GM23338 (cell line): ENCODE measurements around the gene CD84. TPM values are rescaled to one million over a fixed set of nuclear protein-coding genes. Genes with fewer than 3 reads are reported as not detected.

Source experiments
- ATAC-seq: fragments of 200-7000 bp; cut with Tn5 transposase; 3 replicates; pipeline ENCODE4 v1.9.1; 2020
- DNase-seq: peaks from one replicate; pipeline ENCODE4 v3.0.0-alpha.2; 2015; ENCODE audit warnings: low spot score
- H2AFZ ChIP-seq: fragments of 200-600 bp; sonication (generic); 2 replicates; pipeline ENCODE4 v1.8.0; 2016; ENCODE audit warnings: antibody characterized with exemption, mild to moderate bottlenecking, moderate library complexity
- H3F3A ChIP-seq: fragments of 200-600 bp; sonication (generic); replicated peaks from 2 replicates; pipeline ENCODE4 v1.8.0; 2017; ENCODE audit warnings: antibody characterized with exemption, mixed run types, low read depth
- H3K27ac ChIP-seq: fragments of 200-600 bp; sonication (generic); 2 replicates; pipeline ENCODE4 v1.6.1; 2016; ENCODE audit warnings: low read depth
- H3K27me3 ChIP-seq: fragments of 200-600 bp; sonication (generic); 2 replicates; pipeline ENCODE4 v1.8.0; 2016; ENCODE audit warnings: mild to moderate bottlenecking, mixed run types, moderate library complexity; ENCODE audit not compliant: insufficient read depth
- H3K36me3 ChIP-seq: fragments of 200-600 bp; sonication (generic); 2 replicates; pipeline ENCODE4 v1.8.0; 2016; ENCODE audit warnings: mild to moderate bottlenecking; ENCODE audit not compliant: insufficient read depth
- H3K4me1 ChIP-seq: fragments of 200-600 bp; sonication (generic); 2 replicates; pipeline ENCODE4 v1.8.0; 2016; ENCODE audit warnings: mild to moderate bottlenecking, moderate library complexity; ENCODE audit not compliant: insufficient read depth
- H3K4me2 ChIP-seq: fragments of 200-600 bp; sonication (generic); 2 replicates; pipeline ENCODE4 v1.7.1; 2017; ENCODE audit warnings: mixed run types
- H3K4me3 ChIP-seq: fragments of 200-600 bp; sonication (generic); 2 replicates; pipeline ENCODE4 v1.6.1; 2016; ENCODE audit warnings: mixed run types
- H3K79me2 ChIP-seq: fragments of 200-600 bp; sonication (generic); replicated peaks from 2 replicates; pipeline ENCODE4 v1.8.0; 2017; ENCODE audit warnings: mild to moderate bottlenecking; ENCODE audit not compliant: insufficient read depth
- H3K9me2 ChIP-seq: fragments of 200-600 bp; sonication (generic); 2 replicates; pipeline ENCODE4 v1.8.0; 2017; ENCODE audit not compliant: insufficient read depth
- H4K20me1 ChIP-seq: fragments of 200-600 bp; sonication (generic); replicated peaks from 2 replicates; pipeline ENCODE4 v1.8.0; 2017; ENCODE audit warnings: mild to moderate bottlenecking; ENCODE audit not compliant: insufficient read depth
- H3K27ac Mint-ChIP-seq: 2 replicates; pipeline ENCODE4 v1.8.0; 2020; ENCODE audit warnings: inconsistent platforms, mild to moderate bottlenecking, moderate library complexity, mixed read lengths
- H3K27me3 Mint-ChIP-seq: 3 replicates; pipeline ENCODE4 v1.8.0; 2022; ENCODE audit warnings: low read depth, mild to moderate bottlenecking, moderate library complexity, mixed read lengths, inconsistent platforms; ENCODE audit not compliant: insufficient read depth, poor library complexity
- H3K36me3 Mint-ChIP-seq: 3 replicates; pipeline ENCODE4 v1.8.0; 2021; ENCODE audit warnings: low read depth, mild to moderate bottlenecking, inconsistent platforms, moderate library complexity, mixed read lengths
- H3K4me1 Mint-ChIP-seq: 3 replicates; pipeline ENCODE4 v1.8.0; 2020; ENCODE audit warnings: mild to moderate bottlenecking, inconsistent platforms, mixed read lengths
- H3K4me3 Mint-ChIP-seq: 3 replicates; pipeline ENCODE4 v1.8.0; 2021; ENCODE audit warnings: moderate library complexity, mild to moderate bottlenecking, inconsistent platforms, mixed read lengths
- H3K9me3 Mint-ChIP-seq: 3 replicates; pipeline ENCODE4 v1.8.0; 2020; ENCODE audit warnings: moderate library complexity, mild to moderate bottlenecking, inconsistent platforms, mixed read lengths
- CREB1 ChIP-seq: fragments of 250-450 bp; sonication (Bioruptor Pico); IDR thresholded peaks from 2 replicates; pipeline ENCODE4 v1.5.0; 2020; ENCODE audit warnings: low read depth, mild to moderate bottlenecking, moderate library complexity
- CTCF ChIP-seq, 2 experiments: fragments of 200-600 bp in 1 of 2; sonication (generic) in 1 of 2; conservative IDR thresholded peaks; 2 replicates each; pipeline versions ENCODE4 v1.5.1 to v1.6.1; 2016 to 2017; ENCODE audit warnings: antibody characterized with exemption in 2 of 2, low read depth in 2 of 2, mild to moderate bottlenecking in 2 of 2, moderate library complexity in 1 of 2
- ETS1 ChIP-seq: IDR thresholded peaks from 2 replicates; pipeline ENCODE4 v1.6.1; 2016; ENCODE audit warnings: antibody characterized with exemption
- EZH2 ChIP-seq: fragments of 200-600 bp; sonication (generic); IDR thresholded peaks from one replicate; pipeline ENCODE4 v1.8.0; 2017; ENCODE audit warnings: antibody characterized with exemption, mild to moderate bottlenecking, low read depth; ENCODE audit not compliant: unreplicated experiment
- EZH2phosphoT487 ChIP-seq: fragments of 200-600 bp; sonication (generic); IDR thresholded peaks from one replicate; pipeline ENCODE4 v1.8.1; 2018; ENCODE audit warnings: antibody characterized with exemption; ENCODE audit not compliant: unreplicated experiment
- JUNB ChIP-seq: IDR thresholded peaks from one replicate; pipeline ENCODE4 v1.6.1; 2016; ENCODE audit warnings: antibody characterized with exemption; ENCODE audit not compliant: unreplicated experiment
- NANOG ChIP-seq: IDR thresholded peaks from 2 replicates; pipeline ENCODE4 v1.6.1; 2016; ENCODE audit warnings: antibody characterized with exemption, borderline replicate concordance
- POLR2AphosphoS5 ChIP-seq: IDR thresholded peaks from 2 replicates; pipeline ENCODE4 v1.6.1; 2016; ENCODE audit warnings: antibody characterized with exemption, low read depth
- STAT1 ChIP-seq: IDR thresholded peaks from one replicate; pipeline ENCODE4 v1.6.1; 2016; ENCODE audit warnings: antibody characterized with exemption; ENCODE audit not compliant: unreplicated experiment
- ZNF114 ChIP-seq: fragments of 250-450 bp; sonication (Bioruptor Pico); IDR thresholded peaks from 2 replicates; pipeline ENCODE4 v1.5.0; 2020; ENCODE audit warnings: mild to moderate bottlenecking, moderate library complexity
- ZNF331 ChIP-seq: fragments of 250-450 bp; sonication (Bioruptor Pico); IDR thresholded peaks from 2 replicates; pipeline ENCODE4 v1.5.0; 2020; ENCODE audit warnings: low read depth, mild to moderate bottlenecking, moderate library complexity
- polyA plus RNA-seq: library from polyadenylated mRNA; unstranded; fragments of >200 nt; fragmentation: Nextera tagmentation; extraction: Ambion mirVana; gene quantifications from 2 replicates; pipeline ENCODE4 v1.2.1, GENCODE V29; 2016
- total RNA-seq: library from RNA; depleted of rRNA; stranded (reverse); fragments of >200 nt; shearing (Covaris generic); gene quantifications from 2 replicates; pipeline ENCODE4 v1.2.3, GENCODE V29; 2014
- TF ChIP-seq, protein P1 (sequence below): fragments of 250-450 bp; sonication (Bioruptor Pico); IDR thresholded peaks from 2 replicates; pipeline ENCODE4 v1.5.0; 2020; ENCODE audit warnings: mild to moderate bottlenecking, moderate library complexity
- TF ChIP-seq, protein P2 (sequence below): IDR thresholded peaks from one replicate; pipeline ENCODE4 v1.6.1; 2018; ENCODE audit warnings: antibody characterized with exemption; ENCODE audit not compliant: unreplicated experiment

CD84 gene
- total and polyA plus RNA-seq, 2 experiments from 2014 or later: not detected

DNA sequence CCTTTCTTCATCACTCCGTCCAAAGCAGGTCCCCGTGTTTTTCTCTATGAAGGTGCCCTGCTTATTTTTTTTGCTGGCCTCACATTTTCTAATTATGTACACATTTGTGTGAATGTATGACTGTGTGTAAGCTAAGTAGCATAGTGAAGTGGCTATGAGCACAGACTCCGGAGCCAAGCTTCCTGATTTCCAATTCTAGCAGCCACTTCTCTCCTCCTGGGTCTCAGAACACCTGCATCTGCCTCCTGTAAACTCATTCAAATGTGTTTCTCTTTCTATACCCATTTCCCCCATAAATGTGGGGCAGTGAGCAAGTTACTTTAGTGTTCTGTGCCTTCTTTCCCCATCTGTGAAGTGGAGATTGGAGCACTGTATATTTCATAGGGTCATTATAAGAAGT lies 58.3 kb downstream of the CD84 start:
- no peak overlapping the region for H3K27ac Mint-ChIP-seq
- H3K4me1 Mint-ChIP-seq: peaks cover 27% of the 10 kb centered on the region
- no peak overlapping the region; the same call in 2 of the 3 replicates for H3K4me3 Mint-ChIP-seq

More for the DNA sequence above, 58.3 kb downstream of the CD84 start:
- Histone ChIP-seq H3K27ac (no peak overlapping the region), H3K4me3 (no peak overlapping the region), H2AFZ (peak overlapping the region; percentile 14; the same call in 1 of the 2 replicates), H3K4me2 (0 out of 2 replicates have a peak overlapping the region, but pooled peaks have one; percentile 13), H3K36me3 (no peaks in the 10 kb centered on the region), H3K9me2 (no peaks in the 10 kb centered on the region), H3K79me2 (no peaks in the 10 kb centered on the region), H3F3A (no peaks in the 10 kb centered on the region), H3K27me3 (no peaks in the 10 kb centered on the region), H4K20me1 (no peaks in the 10 kb centered on the region), H3K4me1 (peaks cover 26% of the 10 kb centered on the region)
- TF ChIP-seq EZH2 (no peak), POLR2AphosphoS5 (no peak), ZNF331 (no peak), EZH2phosphoT487 (no peak), CTCF (conservative IDR thresholded peaks at IDR 0.05; ENCODE audit: low read depth in 2 of 2) (no peak), CREB1 (CRISPR knock-in tag) (no peak), STAT1 (no peak), NANOG (no peak), ZNF114 (no peak), JUNB (no peak), ETS1 (no peak)
- TF ChIP-seq, protein P1, sequence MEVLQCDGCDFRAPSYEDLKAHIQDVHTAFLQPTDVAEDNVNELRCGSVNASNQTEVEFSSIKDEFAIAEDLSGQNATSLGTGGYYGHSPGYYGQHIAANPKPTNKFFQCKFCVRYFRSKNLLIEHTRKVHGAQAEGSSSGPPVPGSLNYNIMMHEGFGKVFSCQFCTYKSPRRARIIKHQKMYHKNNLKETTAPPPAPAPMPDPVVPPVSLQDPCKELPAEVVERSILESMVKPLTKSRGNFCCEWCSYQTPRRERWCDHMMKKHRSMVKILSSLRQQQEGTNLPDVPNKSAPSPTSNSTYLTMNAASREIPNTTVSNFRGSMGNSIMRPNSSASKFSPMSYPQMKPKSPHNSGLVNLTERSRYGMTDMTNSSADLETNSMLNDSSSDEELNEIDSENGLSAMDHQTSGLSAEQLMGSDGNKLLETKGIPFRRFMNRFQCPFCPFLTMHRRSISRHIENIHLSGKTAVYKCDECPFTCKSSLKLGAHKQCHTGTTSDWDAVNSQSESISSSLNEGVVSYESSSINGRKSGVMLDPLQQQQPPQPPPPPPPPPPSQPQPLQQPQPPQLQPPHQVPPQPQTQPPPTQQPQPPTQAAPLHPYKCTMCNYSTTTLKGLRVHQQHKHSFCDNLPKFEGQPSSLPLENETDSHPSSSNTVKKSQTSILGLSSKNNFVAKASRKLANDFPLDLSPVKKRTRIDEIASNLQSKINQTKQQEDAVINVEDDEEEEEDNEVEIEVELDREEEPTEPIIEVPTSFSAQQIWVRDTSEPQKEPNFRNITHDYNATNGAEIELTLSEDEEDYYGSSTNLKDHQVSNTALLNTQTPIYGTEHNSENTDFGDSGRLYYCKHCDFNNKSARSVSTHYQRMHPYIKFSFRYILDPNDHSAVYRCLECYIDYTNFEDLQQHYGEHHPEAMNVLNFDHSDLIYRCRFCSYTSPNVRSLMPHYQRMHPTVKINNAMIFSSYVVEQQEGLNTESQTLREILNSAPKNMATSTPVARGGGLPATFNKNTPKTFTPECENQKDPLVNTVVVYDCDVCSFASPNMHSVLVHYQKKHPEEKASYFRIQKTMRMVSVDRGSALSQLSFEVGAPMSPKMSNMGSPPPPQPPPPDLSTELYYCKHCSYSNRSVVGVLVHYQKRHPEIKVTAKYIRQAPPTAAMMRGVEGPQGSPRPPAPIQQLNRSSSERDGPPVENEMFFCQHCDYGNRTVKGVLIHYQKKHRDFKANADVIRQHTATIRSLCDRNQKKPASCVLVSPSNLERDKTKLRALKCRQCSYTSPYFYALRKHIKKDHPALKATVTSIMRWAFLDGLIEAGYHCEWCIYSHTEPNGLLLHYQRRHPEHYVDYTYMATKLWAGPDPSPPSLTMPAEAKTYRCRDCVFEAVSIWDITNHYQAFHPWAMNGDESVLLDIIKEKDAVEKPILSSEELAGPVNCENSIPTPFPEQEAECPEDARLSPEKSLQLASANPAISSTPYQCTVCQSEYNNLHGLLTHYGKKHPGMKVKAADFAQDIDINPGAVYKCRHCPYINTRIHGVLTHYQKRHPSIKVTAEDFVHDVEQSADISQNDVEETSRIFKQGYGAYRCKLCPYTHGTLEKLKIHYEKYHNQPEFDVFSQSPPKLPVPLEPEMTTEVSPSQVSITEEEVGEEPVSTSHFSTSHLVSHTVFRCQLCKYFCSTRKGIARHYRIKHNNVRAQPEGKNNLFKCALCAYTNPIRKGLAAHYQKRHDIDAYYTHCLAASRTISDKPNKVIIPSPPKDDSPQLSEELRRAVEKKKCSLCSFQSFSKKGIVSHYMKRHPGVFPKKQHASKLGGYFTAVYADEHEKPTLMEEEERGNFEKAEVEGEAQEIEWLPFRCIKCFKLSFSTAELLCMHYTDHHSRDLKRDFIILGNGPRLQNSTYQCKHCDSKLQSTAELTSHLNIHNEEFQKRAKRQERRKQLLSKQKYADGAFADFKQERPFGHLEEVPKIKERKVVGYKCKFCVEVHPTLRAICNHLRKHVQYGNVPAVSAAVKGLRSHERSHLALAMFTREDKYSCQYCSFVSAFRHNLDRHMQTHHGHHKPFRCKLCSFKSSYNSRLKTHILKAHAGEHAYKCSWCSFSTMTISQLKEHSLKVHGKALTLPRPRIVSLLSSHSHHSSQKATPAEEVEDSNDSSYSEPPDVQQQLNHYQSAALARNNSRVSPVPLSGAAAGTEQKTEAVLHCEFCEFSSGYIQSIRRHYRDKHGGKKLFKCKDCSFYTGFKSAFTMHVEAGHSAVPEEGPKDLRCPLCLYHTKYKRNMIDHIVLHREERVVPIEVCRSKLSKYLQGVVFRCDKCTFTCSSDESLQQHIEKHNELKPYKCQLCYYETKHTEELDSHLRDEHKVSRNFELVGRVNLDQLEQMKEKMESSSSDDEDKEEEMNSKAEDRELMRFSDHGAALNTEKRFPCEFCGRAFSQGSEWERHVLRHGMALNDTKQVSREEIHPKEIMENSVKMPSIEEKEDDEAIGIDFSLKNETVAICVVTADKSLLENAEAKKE (CRISPR knock-in tag): no peak
- TF ChIP-seq, protein P2, sequence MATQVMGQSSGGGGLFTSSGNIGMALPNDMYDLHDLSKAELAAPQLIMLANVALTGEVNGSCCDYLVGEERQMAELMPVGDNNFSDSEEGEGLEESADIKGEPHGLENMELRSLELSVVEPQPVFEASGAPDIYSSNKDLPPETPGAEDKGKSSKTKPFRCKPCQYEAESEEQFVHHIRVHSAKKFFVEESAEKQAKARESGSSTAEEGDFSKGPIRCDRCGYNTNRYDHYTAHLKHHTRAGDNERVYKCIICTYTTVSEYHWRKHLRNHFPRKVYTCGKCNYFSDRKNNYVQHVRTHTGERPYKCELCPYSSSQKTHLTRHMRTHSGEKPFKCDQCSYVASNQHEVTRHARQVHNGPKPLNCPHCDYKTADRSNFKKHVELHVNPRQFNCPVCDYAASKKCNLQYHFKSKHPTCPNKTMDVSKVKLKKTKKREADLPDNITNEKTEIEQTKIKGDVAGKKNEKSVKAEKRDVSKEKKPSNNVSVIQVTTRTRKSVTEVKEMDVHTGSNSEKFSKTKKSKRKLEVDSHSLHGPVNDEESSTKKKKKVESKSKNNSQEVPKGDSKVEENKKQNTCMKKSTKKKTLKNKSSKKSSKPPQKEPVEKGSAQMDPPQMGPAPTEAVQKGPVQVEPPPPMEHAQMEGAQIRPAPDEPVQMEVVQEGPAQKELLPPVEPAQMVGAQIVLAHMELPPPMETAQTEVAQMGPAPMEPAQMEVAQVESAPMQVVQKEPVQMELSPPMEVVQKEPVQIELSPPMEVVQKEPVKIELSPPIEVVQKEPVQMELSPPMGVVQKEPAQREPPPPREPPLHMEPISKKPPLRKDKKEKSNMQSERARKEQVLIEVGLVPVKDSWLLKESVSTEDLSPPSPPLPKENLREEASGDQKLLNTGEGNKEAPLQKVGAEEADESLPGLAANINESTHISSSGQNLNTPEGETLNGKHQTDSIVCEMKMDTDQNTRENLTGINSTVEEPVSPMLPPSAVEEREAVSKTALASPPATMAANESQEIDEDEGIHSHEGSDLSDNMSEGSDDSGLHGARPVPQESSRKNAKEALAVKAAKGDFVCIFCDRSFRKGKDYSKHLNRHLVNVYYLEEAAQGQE: no peak
- DNase-seq (no peak), ATAC-seq (no peak)
- Mint-ChIP-seq H3K9me3 (peaks cover 4% of the 10 kb centered on the region; the same call in 2 of the 3 replicates), H3K27me3 (peaks cover 4% of the 10 kb centered on the region), H3K36me3 (no peaks in the 10 kb centered on the region)
